B cell (primary cell): ENCODE results near the gene TMEM150A. TPM values are rescaled to one million over a fixed set of nuclear protein-coding genes. Genes with fewer than 3 reads are reported as not detected.
"Not testable (repeated sequence)": the region's sequence is repeated elsewhere in the genome, so short reads cannot be mapped to it uniquely, and the experiment has no call there.

Experiments used
- ATAC-seq: fragments of 200-7000 bp; cut with Tn5 transposase; one replicate; pipeline ENCODE4 v1.10.0; 2021; ENCODE audit warnings: low read depth, mild to moderate bottlenecking, moderate number of reproducible peaks, moderate library complexity
- CTCF ChIA-PET: fragments of 350-600 bp; sonication (Branson Sonifier 250); formaldehyde crosslinking; loops from one replicate; lab custom pipeline; 2021; ENCODE audit warnings: antibody characterized with exemption, inconsistent platforms; lab: Charles Lee
- POLR2A ChIA-PET: fragments of 350-600 bp; sonication (Branson Sonifier 250); formaldehyde crosslinking; loops from one replicate; lab custom pipeline; 2021; ENCODE audit warnings: antibody characterized with exemption; lab: Charles Lee
- DNase-seq: peaks from one replicate; pipeline ENCODE4 v3.0.0; 2013
- H2AFZ ChIP-seq: 2 replicates; pipeline ENCODE4 v1.6.1; 2012; ENCODE audit warnings: mild to moderate bottlenecking, low read depth, low read length; ENCODE audit not compliant: insufficient read depth, poor library complexity, severe bottlenecking
- H3K27ac ChIP-seq, 2 donors: 1 replicate in 1 of 2; 2 replicates in 1 of 2; pipeline ENCODE4 v1.5.1; 2012 to 2013; ENCODE audit warnings: low read length in 2 of 2, mild to moderate bottlenecking in 2 of 2, moderate library complexity in 1 of 2
- H3K27me3 ChIP-seq, 4 experiments: fragments of 200-600 bp in 1 of 4; sonication (generic) in 1 of 4; replicated peaks in 1 of 4; 1 replicate in 2 of 4; 2 replicates in 2 of 4; pipeline versions ENCODE4 v1.6.1 to v1.7.0; 2013 to 2016; ENCODE audit warnings: low read length in 3 of 4, mild to moderate bottlenecking in 2 of 4, mixed read lengths in 1 of 4, moderate library complexity in 1 of 4; ENCODE audit not compliant: insufficient read depth in 4 of 4, control insufficient read depth in 3 of 4; ENCODE audit errors: control extremely low read depth in 1 of 4
- H3K36me3 ChIP-seq, 2 experiments: replicated peaks in 1 of 2; 1 replicate in 1 of 2; 2 replicates in 1 of 2; pipeline versions ENCODE4 v1.6.1 to v1.7.1; 2013; ENCODE audit warnings: low read length in 1 of 2; ENCODE audit not compliant: insufficient read depth in 2 of 2, control insufficient read depth in 1 of 2; ENCODE audit errors: control extremely low read depth in 1 of 2, extremely low read depth in 1 of 2
- H3K4me1 ChIP-seq, 2 donors: fragments of 200-600 bp in 1 of 2; sonication (generic) in 1 of 2; 1 replicate in 1 of 2; 2 replicates in 1 of 2; pipeline versions ENCODE4 v1.5.1 to v1.6.1; 2013 to 2017; ENCODE audit warnings: low read length in 2 of 2; ENCODE audit not compliant: control insufficient read depth in 2 of 2, insufficient read depth in 2 of 2
- H3K4me2 ChIP-seq: replicated peaks from 2 replicates; pipeline ENCODE3; 2012; ENCODE audit warnings: mild to moderate bottlenecking, low read depth, low read length; ENCODE audit not compliant: poor library complexity, severe bottlenecking
- H3K4me3 ChIP-seq, 5 experiments: fragments of 200-600 bp in 1 of 5; sonication (generic) in 1 of 5; 1 replicate in 3 of 5; 2 replicates in 2 of 5; pipeline versions ENCODE4 v1.5.1 to v1.7.0; 2011 to 2016; ENCODE audit warnings: low read length in 4 of 5, mild to moderate bottlenecking in 4 of 5, low read depth in 2 of 5, control low read depth in 1 of 5, moderate library complexity in 1 of 5; ENCODE audit not compliant: insufficient read depth in 1 of 5; ENCODE audit errors: control extremely low read depth in 1 of 5, extremely low read depth in 1 of 5
- H3K79me2 ChIP-seq: fragments of 200-600 bp; sonication (generic); one replicate; pipeline ENCODE4 v1.6.0; 2016; ENCODE audit warnings: low read length; ENCODE audit not compliant: control insufficient read depth, insufficient read depth
- H3K9ac ChIP-seq: fragments of 200-600 bp; sonication (generic); 2 replicates; pipeline ENCODE4 v1.6.1; 2017; ENCODE audit warnings: mild to moderate bottlenecking, low read length, moderate library complexity
- H3K9me3 ChIP-seq, 3 donors: one replicate each; pipeline versions ENCODE4 v1.6.1 to v1.7.1; 2013; ENCODE audit warnings: low read length in 2 of 3; ENCODE audit not compliant: control insufficient read depth in 2 of 3, insufficient read depth in 1 of 3; ENCODE audit errors: control extremely low read depth in 1 of 3
- H4K20me1 ChIP-seq: 2 replicates; pipeline ENCODE4 v1.6.0; 2012; ENCODE audit warnings: mild to moderate bottlenecking, low read length; ENCODE audit not compliant: insufficient read depth, control insufficient read depth, poor library complexity, severe bottlenecking
- H3K27ac Mint-ChIP-seq: one replicate; pipeline ENCODE4 v1.8.0; 2021; ENCODE audit warnings: mixed read lengths
- H3K27me3 Mint-ChIP-seq: one replicate; pipeline ENCODE4 v1.8.0; 2021; ENCODE audit warnings: mixed read lengths
- H3K4me1 Mint-ChIP-seq: one replicate; pipeline ENCODE4 v1.8.0; 2021; ENCODE audit warnings: mixed read lengths
- H3K4me3 Mint-ChIP-seq: one replicate; pipeline ENCODE4 v1.8.0; 2021; ENCODE audit warnings: mixed read lengths
- H3K9me3 Mint-ChIP-seq: one replicate; pipeline ENCODE4 v1.8.0; 2022; ENCODE audit warnings: mixed read lengths; ENCODE audit not compliant: insufficient read depth
- EZH2 ChIP-seq: IDR thresholded peaks from 2 replicates; pipeline ENCODE4 v1.6.1; 2012; ENCODE audit warnings: borderline replicate concordance, low read depth, mild to moderate bottlenecking, moderate library complexity, low read length; ENCODE audit not compliant: insufficient read depth, poor library complexity, severe bottlenecking
- WGBS: methylation state at CpG from one replicate; pipeline ENCODE4 v1.1.5; 2013; ENCODE audit warnings: missing lambda C conversion rate; ENCODE audit not compliant: insufficient coverage; 5-methylcytosine and 5-hydroxymethylcytosine counted together
- intact Hi-C: fragments of 100-400 bp; cut with micrococcal nuclease; formaldehyde crosslinking; loops from one replicate; pipeline ENCODE4 v1.10.0; 2022
- polyA plus RNA-seq: library from polyadenylated mRNA; depleted of rRNA; stranded (reverse); fragments of >200 nt; gene quantifications from 2 replicates; pipeline ENCODE4 v1.2.3, GENCODE V29; 2012
- total RNA-seq, 2 donors: library from RNA; stranded (reverse); fragments of 120-200 nt in 1 of 2; gene quantifications; 1 replicate in 1 of 2; 2 replicates in 1 of 2; pipeline versions ENCODE4 v1.2.3 to v1.2.4, GENCODE V29; 2013 to 2022
- TF ChIP-seq, protein P1 (sequence below): fragments of 200-600 bp; IDR thresholded peaks from one replicate; pipeline ENCODE4 v1.8.0; 2022; ENCODE audit warnings: antibody characterized with exemption, mild to moderate bottlenecking

The TMEM150A gene
- total and polyA plus RNA-seq, 2 donors (not counting 1 experiment from before 2014, with no cell fraction given): 23.0 to 26.4 TPM

DNA sequence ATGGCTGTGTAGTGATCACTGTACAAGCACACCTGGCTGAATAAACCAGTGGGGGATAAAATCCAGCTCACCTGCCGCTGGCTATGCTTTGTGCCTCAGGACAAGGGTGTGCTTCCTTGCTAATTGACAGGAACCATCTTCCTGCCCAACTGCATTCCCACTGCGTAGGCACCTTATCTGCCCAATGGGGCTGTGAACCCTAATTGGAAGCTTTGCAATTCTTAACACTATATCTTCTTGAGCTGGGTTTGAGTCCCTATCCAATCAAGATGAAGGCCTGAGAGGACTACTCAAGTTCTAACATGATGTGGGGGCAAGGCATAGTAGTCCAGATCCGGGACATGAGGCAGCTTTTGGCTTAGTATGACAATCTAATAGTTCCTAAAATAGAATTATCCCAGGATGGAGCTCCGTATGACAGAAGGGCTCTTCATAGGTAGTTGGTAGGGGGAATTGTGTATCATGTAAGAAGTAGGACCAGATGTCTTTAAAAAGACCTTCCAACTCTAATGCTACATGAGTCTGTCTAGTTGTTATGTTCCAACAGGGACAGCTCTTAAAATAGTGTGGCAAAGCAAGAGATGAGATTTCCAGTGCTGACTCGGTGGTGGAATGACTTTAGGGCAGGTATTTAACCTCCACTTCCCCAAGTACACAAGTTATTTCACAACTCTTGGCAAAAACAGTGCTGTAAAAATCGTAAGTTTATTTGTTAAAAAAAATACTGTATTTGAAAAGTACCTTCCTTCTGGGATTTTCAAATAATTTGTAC, 2.3 kb upstream of the TMEM150A start:
- peaks cover 0 to 26% of the 10 kb centered on the region in 2 experiments for H3K36me3 ChIP-seq
- H3K27ac ChIP-seq: no peak overlapping the region
- Mint-ChIP-seq H3K9me3 (no peaks in the 10 kb centered on the region), H3K4me1 (peaks cover 43% of the 10 kb centered on the region), H3K4me3 (peak overlapping the region; percentile 29), H3K27me3 (no peaks in the 10 kb centered on the region), H3K27ac (peak overlapping the region; percentile 66)
- DNase-seq (no peak), ATAC-seq (no peak)
- intact Hi-C loops: loop anchor here (5.0 kb wide), 1 partner anchor 212 kb away; no protein-coding TSS in a partner anchor
- WGBS: 100% methylated on average over 1 of the region's 6 CpGs
- H3K27me3 ChIP-seq: no peaks in the 10 kb centered on the region
- H3K79me2 ChIP-seq: peaks cover 23% of the 10 kb centered on the region
- H4K20me1 ChIP-seq: peaks cover 29% of the 10 kb centered on the region
- peaks cover 17 to 23% of the 10 kb centered on the region in 2 donors for H3K4me1 ChIP-seq
- ChIA-PET CTCF (interaction anchor here (1.0 kb wide), 2 partner anchors 33 to 53 kb away, joined by 3 to 4 read pairs; no protein-coding TSS in a partner anchor), POLR2A (interaction anchor here (1.1 kb wide), 1 partner anchor 12 kb away, joined by 5 read pairs; the partner anchor contains the start of gene USP39)
- TF ChIP-seq EZH2: no peak
- TF ChIP-seq, protein P1, sequence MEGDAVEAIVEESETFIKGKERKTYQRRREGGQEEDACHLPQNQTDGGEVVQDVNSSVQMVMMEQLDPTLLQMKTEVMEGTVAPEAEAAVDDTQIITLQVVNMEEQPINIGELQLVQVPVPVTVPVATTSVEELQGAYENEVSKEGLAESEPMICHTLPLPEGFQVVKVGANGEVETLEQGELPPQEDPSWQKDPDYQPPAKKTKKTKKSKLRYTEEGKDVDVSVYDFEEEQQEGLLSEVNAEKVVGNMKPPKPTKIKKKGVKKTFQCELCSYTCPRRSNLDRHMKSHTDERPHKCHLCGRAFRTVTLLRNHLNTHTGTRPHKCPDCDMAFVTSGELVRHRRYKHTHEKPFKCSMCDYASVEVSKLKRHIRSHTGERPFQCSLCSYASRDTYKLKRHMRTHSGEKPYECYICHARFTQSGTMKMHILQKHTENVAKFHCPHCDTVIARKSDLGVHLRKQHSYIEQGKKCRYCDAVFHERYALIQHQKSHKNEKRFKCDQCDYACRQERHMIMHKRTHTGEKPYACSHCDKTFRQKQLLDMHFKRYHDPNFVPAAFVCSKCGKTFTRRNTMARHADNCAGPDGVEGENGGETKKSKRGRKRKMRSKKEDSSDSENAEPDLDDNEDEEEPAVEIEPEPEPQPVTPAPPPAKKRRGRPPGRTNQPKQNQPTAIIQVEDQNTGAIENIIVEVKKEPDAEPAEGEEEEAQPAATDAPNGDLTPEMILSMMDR: no peak
- no peak overlapping the region for H3K4me2 ChIP-seq
- H2AFZ ChIP-seq: no peak overlapping the region
- H3K9ac ChIP-seq: no peak overlapping the region
- H3K4me3 ChIP-seq: no peak overlapping the region
- H3K9me3 ChIP-seq: no peaks in the 10 kb centered on the region

DNA sequence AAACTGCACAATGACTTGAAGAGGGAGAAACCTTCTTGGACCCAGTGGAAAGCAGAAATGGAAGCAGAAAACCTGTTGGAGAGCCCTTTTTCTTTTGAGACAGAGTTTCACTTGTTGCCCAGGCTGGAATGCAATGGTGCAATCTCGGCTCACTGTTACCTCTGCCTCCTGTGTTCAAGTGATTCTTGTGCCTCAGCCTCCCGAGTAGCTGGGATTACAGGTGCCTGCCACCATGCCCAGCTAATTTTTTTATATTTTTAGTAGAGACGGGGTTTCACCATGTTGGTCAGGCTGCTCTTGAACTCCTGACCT, 1.6 kb upstream of the TMEM150A start:
- H3K9me3 ChIP-seq, H3K4me3 ChIP-seq, H3K27me3 Mint-ChIP-seq, ATAC-seq, H3K9ac ChIP-seq, DNase-seq, H3K27me3 ChIP-seq, H3K9me3 Mint-ChIP-seq, POLR2A ChIA-PET, H2AFZ ChIP-seq, H3K27ac ChIP-seq, H3K27ac Mint-ChIP-seq: not testable (repeated sequence)
- Histone ChIP-seq H3K79me2 (peaks cover 23% of the 10 kb centered on the region), H3K36me3 (peaks cover 0 to 29% of the 10 kb centered on the region in 2 experiments), H3K4me2 (peak overlapping the region; percentile 80), H3K4me1 (peaks cover 17 to 23% of the 10 kb centered on the region in 2 donors), H4K20me1 (peaks cover 26% of the 10 kb centered on the region)
- H3K4me3 Mint-ChIP-seq: peak overlapping the region; percentile 39
- peaks cover 39% of the 10 kb centered on the region for H3K4me1 Mint-ChIP-seq
- CTCF ChIA-PET: interaction anchor here (0.6 to 1.4 kb wide), 3 partner anchors 36 to 185 kb away, joined by 3 to 5 read pairs (median 3); no protein-coding TSS in a partner anchor
- 93% methylated on average over 3 of the region's 3 CpGs for WGBS
- intact Hi-C loops: loop anchor here (5.0 kb wide), 1 partner anchor 212 kb away; no protein-coding TSS in a partner anchor
